HCT116 (cell line): Measurements from ENCODE around the gene EYA3.

Experiments
- CEBPB ChIP-seq: IDR thresholded peaks from 2 replicates; pipeline ENCODE4 v1.6.1; 2012; ENCODE audit warnings: low read depth
- EGR1 ChIP-seq: IDR thresholded peaks from 2 replicates; pipeline ENCODE4 v1.6.1; 2012; ENCODE audit warnings: low read depth
- EZH2 ChIP-seq: fragments of 200-600 bp; sonication (generic); IDR thresholded peaks from 2 replicates; pipeline ENCODE4 v1.6.1; 2017; ENCODE audit warnings: antibody characterized with exemption, mixed run types
- POLR2A ChIP-seq: IDR thresholded peaks from 2 replicates; pipeline ENCODE4 v1.7.0; 2011; ENCODE audit warnings: borderline replicate concordance; ENCODE audit not compliant: insufficient read depth, insufficient read length; ENCODE audit errors: extremely low read depth
- POLR2AphosphoS5 ChIP-seq: IDR thresholded peaks from 2 replicates; pipeline ENCODE4 v1.6.1; 2011; ENCODE audit warnings: mild to moderate bottlenecking, low read depth, low read length, moderate library complexity
- SP1 ChIP-seq: IDR thresholded peaks from 2 replicates; pipeline ENCODE4 v1.6.1; 2012; ENCODE audit warnings: low read depth
- TCF7L2 ChIP-seq: IDR thresholded peaks from 2 replicates; pipeline ENCODE4 v1.7.0; 2011; ENCODE audit warnings: borderline replicate concordance, inconsistent platforms; ENCODE audit not compliant: insufficient read depth, insufficient read length; ENCODE audit errors: extremely low read depth
- YY1 ChIP-seq: IDR thresholded peaks from 2 replicates; pipeline ENCODE4 v1.6.1; 2011; ENCODE audit warnings: low read length, low read depth, moderate library complexity, mild to moderate bottlenecking; ENCODE audit not compliant: insufficient replicate concordance; ENCODE audit errors: extremely low read depth
- TF ChIP-seq, protein P1 (sequence below): IDR thresholded peaks from 2 replicates; pipeline ENCODE4 v1.6.1; 2012
- TF ChIP-seq, protein P2 (sequence below), 3 experiments: fragments of 200-600 bp in 1 of 3; sonication (generic) in 1 of 3; IDR thresholded peaks in 2 of 3; conservative IDR thresholded peaks in 1 of 3; 2 replicates each; pipeline ENCODE4 v1.5.1; 2012 to 2017; ENCODE audit warnings: low read depth in 2 of 3, low read length in 2 of 3, antibody characterized with exemption in 1 of 3, borderline replicate concordance in 1 of 3, control low read depth in 1 of 3, mild to moderate bottlenecking in 1 of 3, mixed read lengths in 1 of 3, mixed run types in 1 of 3, moderate library complexity in 1 of 3; ENCODE audit not compliant: insufficient read depth in 1 of 3
- TF ChIP-seq, protein P3 (sequence below): IDR thresholded peaks from 2 replicates; pipeline ENCODE4 v1.6.1; 2012
- TF ChIP-seq, protein P4 (sequence below): IDR thresholded peaks from 2 replicates; pipeline ENCODE4 v1.6.1; 2012; ENCODE audit warnings: low read depth

DNA sequence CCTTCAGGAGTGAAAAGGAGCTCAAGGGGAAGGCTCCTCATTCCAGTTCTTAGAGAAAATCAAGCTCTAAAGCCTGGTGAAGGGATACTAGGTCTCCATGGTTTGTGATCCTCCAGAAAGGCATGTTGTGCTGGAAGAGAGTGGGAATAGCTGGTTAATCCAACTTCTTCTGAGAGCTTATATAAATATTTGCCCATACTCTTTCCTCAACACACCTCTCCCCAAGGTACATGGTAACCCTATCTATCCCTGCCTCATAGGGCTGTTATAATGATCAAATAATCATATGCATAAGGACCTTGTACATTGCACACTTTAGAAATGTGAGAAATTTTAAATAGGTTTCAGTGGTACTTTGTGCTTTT lies 114.0 kb downstream of the EYA3 start:
- TF ChIP-seq TCF7L2 (no peak), POLR2A (no peak), EGR1 (no peak), CEBPB (no peak), YY1 (no peak), EZH2 (no peak), POLR2AphosphoS5 (no peak), SP1 (no peak)
- TF ChIP-seq, protein P1, sequence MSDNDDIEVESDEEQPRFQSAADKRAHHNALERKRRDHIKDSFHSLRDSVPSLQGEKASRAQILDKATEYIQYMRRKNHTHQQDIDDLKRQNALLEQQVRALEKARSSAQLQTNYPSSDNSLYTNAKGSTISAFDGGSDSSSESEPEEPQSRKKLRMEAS, result no peak
- TF ChIP-seq, protein P2, sequence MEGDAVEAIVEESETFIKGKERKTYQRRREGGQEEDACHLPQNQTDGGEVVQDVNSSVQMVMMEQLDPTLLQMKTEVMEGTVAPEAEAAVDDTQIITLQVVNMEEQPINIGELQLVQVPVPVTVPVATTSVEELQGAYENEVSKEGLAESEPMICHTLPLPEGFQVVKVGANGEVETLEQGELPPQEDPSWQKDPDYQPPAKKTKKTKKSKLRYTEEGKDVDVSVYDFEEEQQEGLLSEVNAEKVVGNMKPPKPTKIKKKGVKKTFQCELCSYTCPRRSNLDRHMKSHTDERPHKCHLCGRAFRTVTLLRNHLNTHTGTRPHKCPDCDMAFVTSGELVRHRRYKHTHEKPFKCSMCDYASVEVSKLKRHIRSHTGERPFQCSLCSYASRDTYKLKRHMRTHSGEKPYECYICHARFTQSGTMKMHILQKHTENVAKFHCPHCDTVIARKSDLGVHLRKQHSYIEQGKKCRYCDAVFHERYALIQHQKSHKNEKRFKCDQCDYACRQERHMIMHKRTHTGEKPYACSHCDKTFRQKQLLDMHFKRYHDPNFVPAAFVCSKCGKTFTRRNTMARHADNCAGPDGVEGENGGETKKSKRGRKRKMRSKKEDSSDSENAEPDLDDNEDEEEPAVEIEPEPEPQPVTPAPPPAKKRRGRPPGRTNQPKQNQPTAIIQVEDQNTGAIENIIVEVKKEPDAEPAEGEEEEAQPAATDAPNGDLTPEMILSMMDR (IDR thresholded peaks at IDR 0.05 in 2 of 3, conservative IDR thresholded peaks at IDR 0.05 in 1 of 3; ENCODE audit: borderline replicate concordance in 1 of 3, insufficient read depth in 1 of 3, low read depth in 2 of 3, low read length in 2 of 3), result no peak
- TF ChIP-seq, protein P3, sequence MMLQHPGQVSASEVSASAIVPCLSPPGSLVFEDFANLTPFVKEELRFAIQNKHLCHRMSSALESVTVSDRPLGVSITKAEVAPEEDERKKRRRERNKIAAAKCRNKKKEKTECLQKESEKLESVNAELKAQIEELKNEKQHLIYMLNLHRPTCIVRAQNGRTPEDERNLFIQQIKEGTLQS, result no peak
- TF ChIP-seq, protein P4, sequence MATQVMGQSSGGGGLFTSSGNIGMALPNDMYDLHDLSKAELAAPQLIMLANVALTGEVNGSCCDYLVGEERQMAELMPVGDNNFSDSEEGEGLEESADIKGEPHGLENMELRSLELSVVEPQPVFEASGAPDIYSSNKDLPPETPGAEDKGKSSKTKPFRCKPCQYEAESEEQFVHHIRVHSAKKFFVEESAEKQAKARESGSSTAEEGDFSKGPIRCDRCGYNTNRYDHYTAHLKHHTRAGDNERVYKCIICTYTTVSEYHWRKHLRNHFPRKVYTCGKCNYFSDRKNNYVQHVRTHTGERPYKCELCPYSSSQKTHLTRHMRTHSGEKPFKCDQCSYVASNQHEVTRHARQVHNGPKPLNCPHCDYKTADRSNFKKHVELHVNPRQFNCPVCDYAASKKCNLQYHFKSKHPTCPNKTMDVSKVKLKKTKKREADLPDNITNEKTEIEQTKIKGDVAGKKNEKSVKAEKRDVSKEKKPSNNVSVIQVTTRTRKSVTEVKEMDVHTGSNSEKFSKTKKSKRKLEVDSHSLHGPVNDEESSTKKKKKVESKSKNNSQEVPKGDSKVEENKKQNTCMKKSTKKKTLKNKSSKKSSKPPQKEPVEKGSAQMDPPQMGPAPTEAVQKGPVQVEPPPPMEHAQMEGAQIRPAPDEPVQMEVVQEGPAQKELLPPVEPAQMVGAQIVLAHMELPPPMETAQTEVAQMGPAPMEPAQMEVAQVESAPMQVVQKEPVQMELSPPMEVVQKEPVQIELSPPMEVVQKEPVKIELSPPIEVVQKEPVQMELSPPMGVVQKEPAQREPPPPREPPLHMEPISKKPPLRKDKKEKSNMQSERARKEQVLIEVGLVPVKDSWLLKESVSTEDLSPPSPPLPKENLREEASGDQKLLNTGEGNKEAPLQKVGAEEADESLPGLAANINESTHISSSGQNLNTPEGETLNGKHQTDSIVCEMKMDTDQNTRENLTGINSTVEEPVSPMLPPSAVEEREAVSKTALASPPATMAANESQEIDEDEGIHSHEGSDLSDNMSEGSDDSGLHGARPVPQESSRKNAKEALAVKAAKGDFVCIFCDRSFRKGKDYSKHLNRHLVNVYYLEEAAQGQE, result no peak
